ENCODE results near the gene PRR30. TPM values are rescaled to one million over a fixed set of nuclear protein-coding genes. Genes with fewer than 3 reads are reported as not detected.

Gene PRR30
- total and polyA plus RNA-seq, 12 donors = not detected

- no peaks in the 10 kb centered on the region for H3K9me3 ChIP-seq (replicated peaks in 1 of 3)
- no peak overlapping the region for H3K4me3 ChIP-seq
- TF ChIP-seq POLR2A (IDR thresholded peaks at IDR 0.05) = no peak
- TF ChIP-seq CTCF (IDR thresholded peaks at IDR 0.05) = no peak
- no peak overlapping the region for H3K27ac ChIP-seq
- intact Hi-C loops (cut with DNase I) = no loop called here
- H3K4me1 ChIP-seq (replicated peaks in 1 of 2) = peaks cover under 1 to 7% of the 10 kb centered on the region in 2 donors
- no peaks in the 10 kb centered on the region for H3K27me3 ChIP-seq
- 83 to 87% (median 84%) methylated on average over 8 to 9 of the region's 9 CpGs for WGBS, 4 donors
- DNase-seq = no peak
- H3K36me3 ChIP-seq (replicated peaks in 1 of 2) = peaks cover 0 to 32% of the 10 kb centered on the region in 2 donors
Observed at GRCh38 chr2:27127883-27128667, 11.1 kb downstream of the PRR30 start.

GRCh38 chr2:27126252-27126710 lies 12.9 kb downstream of the PRR30 start:
- intact Hi-C loops (cut with DNase I) = no loop called here

GRCh38 chr2:27125104-27125503 lies 14.1 kb downstream of the PRR30 start:
- intact Hi-C loops (cut with DNase I) = no loop called here
- no peak for DNase-seq
- no peak overlapping the region for H3K27ac ChIP-seq
- no peaks in the 10 kb centered on the region for H3K27me3 ChIP-seq
- H3K36me3 ChIP-seq (replicated peaks in 1 of 2) = peaks cover 0 to 6% of the 10 kb centered on the region in 2 donors
- H3K9me3 ChIP-seq (replicated peaks in 1 of 3) = no peaks in the 10 kb centered on the region
- WGBS, 4 donors = 86 to 91% (median 86%) methylated on average over 3 of the region's 3 CpGs
- TF ChIP-seq CTCF (IDR thresholded peaks at IDR 0.05) (no peak), POLR2A (IDR thresholded peaks at IDR 0.05) (no peak)
- no peaks in the 10 kb centered on the region for H3K4me1 ChIP-seq (replicated peaks in 1 of 2)
- no peak overlapping the region for H3K4me3 ChIP-seq

More at GRCh38 chr2:27126252-27126710, 12.9 kb downstream of the PRR30 start:
- 50 to 62% (median 57%) methylated on average over 5 of the region's 5 CpGs for WGBS, 4 donors
- no peaks in the 10 kb centered on the region for H3K27me3 ChIP-seq
- DNase-seq = no peak
- peaks cover 0 to 18% of the 10 kb centered on the region in 2 donors for H3K36me3 ChIP-seq (replicated peaks in 1 of 2)
- no peak overlapping the region for H3K27ac ChIP-seq
- no peaks in the 10 kb centered on the region for H3K9me3 ChIP-seq (replicated peaks in 1 of 3)
- no peak for TF ChIP-seq POLR2A (IDR thresholded peaks at IDR 0.05)
- no peak for TF ChIP-seq CTCF (IDR thresholded peaks at IDR 0.05)
- no peak overlapping the region for H3K4me3 ChIP-seq
- no peaks in the 10 kb centered on the region for H3K4me1 ChIP-seq (replicated peaks in 1 of 2)

DNA sequence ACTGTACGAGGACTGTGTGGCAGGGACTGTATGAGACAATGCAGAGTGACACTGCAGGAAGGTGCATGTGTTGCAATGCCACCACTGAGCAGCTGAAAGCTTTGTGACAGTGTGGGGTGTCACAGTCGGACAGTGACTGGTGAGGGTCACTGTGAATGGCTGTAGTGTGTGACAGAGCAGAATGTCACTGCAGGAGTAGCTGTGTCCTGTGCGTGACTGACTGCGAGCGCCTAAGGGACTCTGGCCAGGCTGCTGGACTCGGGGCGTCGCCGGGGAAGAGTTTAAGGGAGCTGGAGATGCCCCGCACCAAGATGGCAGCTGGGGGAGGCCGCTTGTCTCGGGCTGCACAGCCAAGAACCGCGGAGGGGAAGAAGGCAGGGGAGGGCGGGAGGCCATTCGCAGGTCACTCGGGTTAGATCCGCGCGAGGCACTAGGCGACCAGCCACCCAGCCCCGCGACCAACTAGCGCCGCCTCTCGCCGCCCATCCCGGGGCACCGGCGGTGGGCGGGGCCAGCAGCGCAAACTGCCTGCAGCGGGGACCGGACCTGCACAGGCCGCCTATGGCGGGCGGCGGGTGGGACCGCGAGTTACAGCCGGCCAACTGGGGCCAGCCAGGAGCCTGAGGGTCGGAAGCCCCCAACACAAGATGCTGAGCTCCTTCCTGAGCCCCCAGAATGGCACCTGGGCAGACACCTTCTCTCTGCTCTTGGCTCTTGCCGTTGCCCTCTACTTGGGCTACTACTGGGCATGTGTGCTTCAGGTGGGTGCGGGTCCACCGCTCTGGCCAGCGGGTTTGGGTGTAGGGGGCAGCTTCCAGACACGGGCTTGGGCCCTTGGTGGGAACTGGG lies 15.7 kb downstream of the PRR30 start, which contains the start of gene ABHD1:
Gene ABHD1 (plus strand): TSS at position 514 of the 849 bp plus-strand sequence. CDS start 134 bp downstream, at position 648.
- H3K4me1 ChIP-seq (replicated peaks in 1 of 2) = peaks cover 0 to 7% of the 10 kb centered on the region in 2 donors
- H3K27ac ChIP-seq = peak within 1 kb of the TSS in 2 of 5 donors; percentile 26 to 27
- no peaks in the 10 kb centered on the region for H3K36me3 ChIP-seq (replicated peaks in 1 of 2)
- H3K9me3 ChIP-seq (replicated peaks in 1 of 3) = no peaks in the 10 kb centered on the region
- peak; percentile 61 to 73 (median 65) for DNase-seq
- TF ChIP-seq CTCF (IDR thresholded peaks at IDR 0.05) (no peak), POLR2A (IDR thresholded peaks at IDR 0.05) (peak in 1 of 2 donors; percentile 31)
- 3 to 9% (median 5%) methylated on average over 11 to 47 of the region's 47 CpGs for WGBS, 4 donors
- H3K4me3 ChIP-seq = peak within 1 kb of the TSS in 2 of 4 donors; percentile 24 to 58
- intact Hi-C loops (cut with DNase I) = no loop called here
- H3K27me3 ChIP-seq = peaks cover 2% of the 10 kb centered on the region
